HepG2 (cell line): Measurements from ENCODE around the gene HSPB6. TPM values are rescaled to one million over a fixed set of nuclear protein-coding genes. Genes with fewer than 3 reads are reported as not detected.

Experiments
- ELF1 ChIP-seq: sonication (generic); formaldehyde crosslinking; IDR thresholded peaks from 2 replicates; pipeline ENCODE4 v1.4.0; 2020; ENCODE audit warnings: missing genetic modification reagents
- HNF1A ChIP-seq, 2 experiments: sonication (generic) in 1 of 2; formaldehyde crosslinking in 1 of 2; IDR thresholded peaks; 2 replicates each; pipeline versions ENCODE4 v1.4.0 to v1.6.1; 2016 to 2020; ENCODE audit warnings: borderline replicate concordance in 1 of 2, low read depth in 1 of 2, mild to moderate bottlenecking in 1 of 2, missing genetic modification reagents in 1 of 2
- KAT2B ChIP-seq: fragments of 150-350 bp; IDR thresholded peaks from 2 replicates; pipeline ENCODE4 v1.6.1; 2014; ENCODE audit warnings: low read depth, low read length, borderline replicate concordance
- MEF2D ChIP-seq: sonication (generic); formaldehyde crosslinking; IDR thresholded peaks from 2 replicates; pipeline ENCODE4 v1.5.1; 2020; ENCODE audit warnings: mild to moderate bottlenecking, missing genetic modification reagents
- MTERF4 ChIP-seq: sonication (generic); formaldehyde crosslinking; IDR thresholded peaks from 2 replicates; pipeline ENCODE4 v1.8.0; 2023; ENCODE audit warnings: mild to moderate bottlenecking, missing genetic modification reagents
- NCOA5 ChIP-seq: sonication (generic); formaldehyde crosslinking; IDR thresholded peaks from 2 replicates; pipeline ENCODE4 v1.4.0; 2020; ENCODE audit warnings: missing genetic modification reagents
- PBX2 ChIP-seq: IDR thresholded peaks from 2 replicates; pipeline ENCODE4 v1.6.1; 2016; ENCODE audit warnings: control low read depth
- RFX1 ChIP-seq: fragments of 450-650 bp; IDR thresholded peaks from 2 replicates; pipeline ENCODE4 v1.6.1; 2017
- RXRB ChIP-seq: IDR thresholded peaks from 2 replicates; pipeline ENCODE4 v1.6.1; 2016; ENCODE audit warnings: borderline replicate concordance, missing genetic modification reagents, missing compliant biosample characterization
- TFDP2 ChIP-seq: sonication (generic); formaldehyde crosslinking; IDR thresholded peaks from 2 replicates; pipeline ENCODE4 v1.4.0; 2020; ENCODE audit warnings: missing genetic modification reagents
- TOPORS ChIP-seq: sonication (generic); formaldehyde crosslinking; IDR thresholded peaks from 2 replicates; pipeline ENCODE4 v1.8.0; 2023; ENCODE audit warnings: mild to moderate bottlenecking, missing genetic modification reagents
- ZBTB26 ChIP-seq: IDR thresholded peaks from 2 replicates; pipeline ENCODE4 v1.6.1; 2016; ENCODE audit warnings: missing compliant biosample characterization, missing genetic modification reagents, borderline replicate concordance
- ZNF510 ChIP-seq: sonication (generic); formaldehyde crosslinking; IDR thresholded peaks from 2 replicates; pipeline ENCODE4 v1.4.0; 2020; ENCODE audit warnings: low read depth, mild to moderate bottlenecking, missing genetic modification reagents
- ZNF597 ChIP-seq: sonication (generic); formaldehyde crosslinking; IDR thresholded peaks from 2 replicates; pipeline ENCODE4 v1.5.0; 2020; ENCODE audit warnings: missing genetic modification reagents
- ZNF792 ChIP-seq: IDR thresholded peaks from 2 replicates; pipeline ENCODE4 v1.6.1; 2016
- polyA plus RNA-seq, 8 experiments: library from polyadenylated mRNA; depleted of rRNA in 3 of 8; stranded (reverse) in 7 of 8; unstranded in 1 of 8; fragments of >200 nt; fragmentation: Illumina TruSeq in 4 of 8; extraction: Trizol in 4 of 8; gene quantifications; 2 replicates each; pipeline versions ENCODE4 v1.2.1 to v1.2.3, GENCODE V29; 2011 to 2016; ENCODE audit warnings: low read depth in 4 of 8, missing spikeins in 1 of 8, mixed read lengths in 1 of 8; ENCODE audit not compliant: insufficient read depth in 1 of 8
- total RNA-seq, 5 experiments: library from RNA; depleted of rRNA; stranded (reverse); fragments of >200 nt; fragmentation: Illumina TruSeq; extraction: Trizol; gene quantifications; 2 replicates each; pipeline ENCODE4 v1.2.3, GENCODE V29; 2016; ENCODE audit warnings: low read depth in 1 of 5

The HSPB6 gene
- total and polyA plus RNA-seq, 2 of the 13 experiments (the other 11 are each of a cell fraction or from before 2014, with no cell fraction given), result 0.18 TPM; not detected in 1

- TF ChIP-seq ZBTB26 (CRISPR knock-in tag), result peak; percentile 54; the same call in 1 of the 2 replicates
- 0 out of 2 replicates have a peak, but pooled peaks have one; percentile 3 for TF ChIP-seq RXRB (CRISPR knock-in tag)
- no peak for TF ChIP-seq HNF1A (IDR thresholded peaks at IDR 0.05; ENCODE audit: low read depth)
- peak; percentile 40; the same call in 1 of the 2 replicates for TF ChIP-seq HNF1A (CRISPR knock-in tag; IDR thresholded peaks at IDR 0.05; ENCODE audit: borderline replicate concordance)
- TF ChIP-seq MEF2D, result peak; percentile 63; the same call in 1 of the 2 replicates
- TF ChIP-seq NCOA5 (CRISPR knock-in tag), result no peak
- peak; percentile 83 for TF ChIP-seq ELF1 (CRISPR knock-in tag)
- peak; percentile 53; the same call in 1 of the 2 replicates for TF ChIP-seq MTERF4 (CRISPR knock-in tag)
- TF ChIP-seq KAT2B, result no peak
- TF ChIP-seq RFX1, result peak; percentile 95
- 0 out of 2 replicates have a peak, but pooled peaks have one; percentile 29 for TF ChIP-seq ZNF510 (CRISPR knock-in tag)
- 0 out of 2 replicates have a peak, but pooled peaks have one; percentile 56 for TF ChIP-seq ZNF792 (CRISPR knock-in tag)
- TF ChIP-seq ZNF597 (CRISPR knock-in tag), result 0 out of 2 replicates have a peak, but pooled peaks have one; percentile 71
- peak; percentile 93 for TF ChIP-seq PBX2 (CRISPR knock-in tag)
- TF ChIP-seq TFDP2 (CRISPR knock-in tag), result peak; percentile 93
- TF ChIP-seq TOPORS (CRISPR knock-in tag), result peak; percentile 38; the same call in 1 of the 2 replicates
Measured at GRCh38 chr19:35757749-35758608, 1.1 kb upstream of the HSPB6 start, which contains the start of gene PROSER3 (continued).
